ENCODE data around the gene ZNFX1.

Gene ZNFX1

DNA sequence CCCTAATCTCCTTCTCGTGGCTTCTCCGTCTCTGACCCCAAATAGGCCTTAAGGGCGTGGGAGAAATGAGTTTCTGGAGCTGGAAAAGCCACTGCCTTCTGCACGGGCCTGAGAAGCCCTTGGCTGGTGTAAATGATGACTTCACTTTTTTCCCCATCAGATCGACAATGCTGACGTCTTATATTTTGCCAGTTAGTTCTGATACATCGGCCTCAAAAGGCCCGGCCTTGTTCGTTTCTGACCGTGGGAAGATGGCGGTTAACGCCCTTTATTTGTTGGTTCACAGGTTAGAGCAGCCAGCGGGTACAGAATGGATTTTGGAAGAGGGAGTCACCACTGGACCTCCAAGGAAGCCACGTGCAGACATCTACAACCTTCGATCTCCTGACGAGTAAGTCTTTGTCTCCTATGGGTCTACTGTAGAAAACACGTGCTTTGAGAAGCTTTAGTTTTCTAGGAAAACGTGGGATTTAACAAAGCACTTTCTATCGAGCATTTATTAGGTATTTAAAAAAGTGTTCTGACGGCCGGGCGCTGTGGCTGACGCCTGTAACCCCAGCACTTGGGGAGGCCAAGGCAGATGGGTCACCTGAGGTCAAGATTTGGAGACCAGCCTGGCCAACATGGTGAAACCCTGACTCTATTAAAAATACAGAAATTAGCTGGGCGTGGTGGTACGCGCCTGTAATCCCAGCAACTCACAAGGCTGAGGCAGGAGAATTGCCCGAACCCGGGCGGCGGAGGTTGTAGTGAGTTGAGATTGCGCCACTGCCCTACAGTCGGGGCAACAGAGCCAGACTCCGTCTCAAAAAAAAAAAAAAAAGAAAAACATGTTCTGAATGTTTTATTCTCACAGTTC lies 1.2 kb upstream of the ZNFX1 start:
- DNase-seq (ENCODE audit: low read depth, low spot score): no peak

GRCh38 chr20:49277786-49278035 lies 146 bp downstream of the ZNFX1 start:
- no peak for DNase-seq (ENCODE audit: low read depth, low spot score)

- DNase-seq (ENCODE audit: low read depth, low spot score): no peak
These were observed 684 bp downstream of the ZNFX1 start for GRCh38 chr20:49276961-49277785.

DNA sequence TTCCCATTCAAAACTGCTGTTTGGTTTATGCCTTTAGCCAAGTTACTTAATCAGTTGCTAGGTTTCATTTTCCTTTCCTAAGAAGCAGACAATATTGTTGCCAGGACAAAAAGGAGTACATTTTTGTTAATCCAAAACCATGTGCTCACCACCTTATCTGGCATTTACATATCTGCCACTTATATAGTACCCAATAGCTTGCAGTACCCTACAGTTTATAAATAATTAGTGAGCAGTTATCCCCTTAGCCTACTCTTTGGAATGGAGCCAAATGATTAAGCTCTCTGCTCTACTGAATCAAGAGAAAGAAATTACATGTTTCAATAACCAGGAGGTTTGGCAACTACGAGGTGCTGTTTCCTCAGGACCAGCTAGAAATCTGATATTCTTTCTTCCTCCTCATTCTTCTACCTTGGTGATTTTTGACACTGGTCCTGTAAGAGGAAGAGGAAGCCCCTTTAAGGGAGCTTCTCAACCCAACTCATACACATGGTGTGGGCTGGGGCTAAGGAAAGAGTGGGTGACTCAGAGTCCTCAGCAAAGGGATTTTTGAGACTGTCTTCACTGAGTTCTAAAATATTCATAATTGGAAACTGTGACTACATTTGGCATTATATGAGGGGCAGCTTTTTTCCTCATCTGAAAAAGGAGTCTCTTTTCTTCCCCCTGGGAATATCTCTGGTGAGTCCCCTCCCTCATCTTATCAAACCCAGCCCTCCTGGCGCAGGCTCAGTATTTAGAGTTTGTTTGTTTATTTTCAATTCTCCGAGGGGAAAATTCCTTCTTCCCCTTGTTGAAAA lies 1.5 kb downstream of the ZNFX1 start:
- DNase-seq (ENCODE audit: low read depth, low spot score): no peak

DNA sequence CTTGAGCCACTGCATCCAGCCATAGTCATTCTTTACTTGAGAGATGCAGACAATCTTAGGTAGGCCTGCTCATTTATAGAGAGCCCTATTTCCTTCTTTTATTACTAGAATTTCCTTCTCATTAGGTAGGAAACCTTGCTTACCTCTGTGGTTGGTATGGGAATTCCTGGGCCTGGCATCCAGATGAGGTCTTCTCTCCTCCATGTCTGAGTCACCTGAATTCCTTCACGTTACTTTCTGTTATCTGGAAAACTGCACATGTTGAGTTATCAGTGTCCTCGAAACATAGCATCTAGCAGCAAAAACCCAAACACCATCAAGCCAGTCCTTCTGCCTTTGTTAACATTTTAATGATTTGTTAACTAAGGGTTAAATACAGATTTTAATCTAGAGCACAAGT lies 2.2 kb downstream of the ZNFX1 start:
- no peak for DNase-seq (ENCODE audit: low read depth, low spot score)

GRCh38 chr20:49275216-49275615 lies 2.6 kb downstream of the ZNFX1 start:
- no peak for DNase-seq (ENCODE audit: low read depth, low spot score)

DNA sequence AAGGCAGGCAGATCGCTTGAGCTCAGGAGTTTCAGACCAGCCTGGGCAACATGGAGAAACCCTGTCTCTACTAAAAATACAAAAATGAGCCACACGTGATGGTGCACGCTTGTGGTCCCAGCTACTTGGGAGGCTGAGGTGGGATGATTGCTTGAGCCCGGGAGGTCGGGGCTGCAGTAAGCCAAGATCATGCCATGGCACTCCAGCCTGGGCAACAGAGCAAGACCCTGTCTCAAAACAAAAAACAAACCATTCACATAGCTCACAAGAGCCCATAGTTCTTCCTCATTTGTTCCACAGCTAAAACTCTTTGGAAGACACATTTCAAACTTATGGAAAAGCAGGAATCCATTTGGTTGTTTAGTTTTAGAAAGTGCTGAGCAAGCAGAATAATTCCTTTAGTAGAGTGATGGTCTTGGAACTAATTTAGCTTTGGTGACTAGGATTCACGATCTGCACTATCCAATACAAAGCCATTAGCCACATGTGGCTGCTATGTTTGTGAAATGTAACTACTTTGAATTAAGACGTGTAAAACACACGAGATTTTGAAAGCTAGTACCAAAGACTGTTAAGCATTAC lies 4.1 kb downstream of the ZNFX1 start:
- DNase-seq (ENCODE audit: low read depth, low spot score): no peak

- no peak for DNase-seq (ENCODE audit: low read depth, low spot score)
These were observed 5.2 kb downstream of the ZNFX1 start for GRCh38 chr20:49272654-49273053.

GRCh38 chr20:49270736-49271135 lies 7.1 kb downstream of the ZNFX1 start:
- no peak for DNase-seq (ENCODE audit: low read depth, low spot score)

DNA sequence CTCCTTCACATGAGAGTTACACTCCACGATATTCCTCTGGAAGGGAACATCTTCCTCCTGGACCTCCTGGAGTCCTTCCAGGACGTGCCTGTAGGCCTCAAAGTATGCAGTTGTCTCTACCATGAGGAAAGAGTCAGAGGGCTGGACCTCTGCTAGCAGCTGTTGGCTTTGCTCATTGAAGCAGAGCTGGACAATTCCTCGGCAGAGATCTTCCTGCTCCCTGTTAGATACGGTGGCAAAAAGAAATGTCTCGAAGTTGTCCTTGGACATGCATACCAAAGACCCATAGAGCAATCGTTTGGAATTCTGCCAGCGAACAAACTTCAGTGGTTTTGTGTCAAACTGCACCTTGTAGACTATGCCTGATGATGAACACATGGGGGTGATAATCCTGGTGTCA lies 7.7 kb downstream of the ZNFX1 start:
- DNase-seq (ENCODE audit: low read depth, low spot score): no peak

DNA sequence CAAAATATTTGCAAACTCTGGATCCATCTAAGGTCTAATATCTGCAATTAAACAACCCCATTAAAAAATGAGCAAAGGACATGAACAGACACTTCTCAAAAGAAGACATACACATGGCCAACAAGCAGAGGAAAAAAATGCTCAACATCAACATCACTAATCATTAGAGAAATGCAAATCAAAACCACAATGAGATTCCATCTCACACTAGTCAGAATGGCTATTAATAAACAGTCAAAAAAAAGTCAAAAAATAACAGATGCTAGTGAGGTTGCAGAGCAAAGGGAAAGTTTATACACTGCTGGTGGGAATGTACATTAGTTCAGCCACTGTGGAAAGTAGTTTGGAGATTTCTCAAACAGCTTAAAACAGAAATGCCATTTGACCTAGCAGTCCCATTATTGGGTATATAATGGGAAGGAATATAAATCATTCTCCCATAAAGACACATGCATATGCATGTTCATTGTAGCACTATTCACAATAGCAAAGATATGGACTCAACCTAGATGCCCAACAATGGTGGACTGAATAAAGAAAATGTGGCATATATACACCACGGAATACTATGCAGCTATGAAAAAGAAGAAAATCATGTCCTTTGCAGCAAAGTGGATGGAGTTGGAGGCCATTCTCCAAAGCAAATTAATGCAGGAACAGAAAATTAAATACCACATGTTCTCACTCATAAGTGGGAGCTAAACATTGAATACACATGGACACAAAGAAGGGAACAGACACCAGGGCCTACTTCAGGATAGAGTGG lies 9.1 kb downstream of the ZNFX1 start:
- no peak for DNase-seq (ENCODE audit: low read depth, low spot score)

GRCh38 chr20:49267327-49267726 lies 10.5 kb downstream of the ZNFX1 start:
- no peak for DNase-seq (ENCODE audit: low read depth, low spot score)

GRCh38 chr20:49262444-49262843 lies 15.4 kb downstream of the ZNFX1 start:
- no peak for DNase-seq (ENCODE audit: low read depth, low spot score)

GRCh38 chr20:49261173-49261572 lies 16.7 kb downstream of the ZNFX1 start:
- no peak for DNase-seq (ENCODE audit: low read depth, low spot score)

GRCh38 chr20:49260218-49260617 lies 17.6 kb downstream of the ZNFX1 start:
- DNase-seq (ENCODE audit: low read depth, low spot score): no peak

- no peak for DNase-seq (ENCODE audit: low read depth, low spot score)
These were observed 18.1 kb downstream of the ZNFX1 start for GRCh38 chr20:49259799-49260198.

DNA sequence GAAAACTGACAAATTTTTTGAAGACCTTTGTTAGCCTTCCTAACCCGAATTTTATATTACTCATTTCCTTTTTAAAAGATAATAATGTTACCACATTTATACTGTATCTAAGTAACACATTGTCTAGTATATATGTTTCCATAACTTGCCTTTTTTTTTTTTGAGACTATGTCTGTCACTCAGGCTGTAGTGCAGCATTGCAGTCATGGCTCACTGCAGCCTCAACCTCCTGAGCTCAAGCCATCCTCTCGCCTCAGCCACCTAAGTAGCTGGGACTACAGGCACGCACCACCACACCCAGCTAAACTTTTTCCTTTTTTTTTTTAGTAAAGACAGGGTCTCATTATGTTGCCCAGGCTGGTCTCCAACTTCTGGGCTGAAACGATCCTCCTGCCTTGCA lies 18.6 kb downstream of the ZNFX1 start:
- DNase-seq (ENCODE audit: low read depth, low spot score): no peak

GRCh38 chr20:49256261-49256660 lies 21.6 kb downstream of the ZNFX1 start:
- DNase-seq (ENCODE audit: low read depth, low spot score): no peak

- no peak for DNase-seq (ENCODE audit: low read depth, low spot score)
These were observed 25.1 kb downstream of the ZNFX1 start for GRCh38 chr20:49252556-49253350.

DNA sequence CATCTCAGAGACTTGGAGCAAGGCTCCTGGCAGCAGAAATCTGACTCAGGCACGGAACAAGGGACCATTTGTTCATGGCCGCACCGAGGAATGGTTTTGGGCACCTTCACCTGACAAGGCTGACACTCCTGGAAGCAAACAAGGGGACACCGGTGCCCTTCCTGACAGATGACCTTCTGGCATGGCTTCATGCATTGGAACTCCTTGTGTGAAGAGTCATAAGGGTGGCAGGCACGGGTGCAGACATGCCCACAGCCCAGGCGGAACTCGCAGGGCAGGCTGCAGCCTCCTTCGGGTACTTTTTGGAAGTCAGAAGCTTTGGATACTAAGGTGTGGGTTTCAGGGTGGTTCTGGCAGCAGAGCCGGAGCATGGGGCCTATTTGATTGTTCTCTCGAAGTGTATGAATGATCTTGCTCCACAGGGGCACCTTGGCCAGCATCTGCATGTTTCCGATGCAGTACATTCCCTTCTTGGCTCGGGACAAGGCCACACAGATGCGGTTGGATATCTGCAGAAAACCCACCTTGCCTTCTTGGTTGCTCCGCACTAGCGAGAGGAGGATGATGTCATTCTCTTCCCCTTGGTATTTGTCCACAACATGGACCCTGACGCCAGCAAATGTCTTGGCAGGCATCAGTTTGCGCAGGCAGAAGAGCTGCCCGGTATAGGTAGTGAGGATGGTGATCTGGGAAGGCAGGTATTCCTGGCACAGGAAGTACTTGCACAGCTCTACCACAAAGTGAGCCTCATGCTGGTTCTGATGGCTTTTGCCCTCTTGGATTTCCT lies 28.8 kb downstream of the ZNFX1 start:
- no peak for DNase-seq (ENCODE audit: low read depth, low spot score)
